B cell (primary cell): Measurements from ENCODE around the gene CRB1. TPM values are rescaled to one million over a fixed set of nuclear protein-coding genes. Genes with fewer than 3 reads are reported as not detected.

ENCODE experiments used
- ATAC-seq: fragments of 200-7000 bp; cut with Tn5 transposase; one replicate; pipeline ENCODE4 v1.10.0; 2021; ENCODE audit warnings: low read depth, mild to moderate bottlenecking, moderate number of reproducible peaks, moderate library complexity
- CTCF ChIA-PET: fragments of 350-600 bp; sonication (Branson Sonifier 250); formaldehyde crosslinking; loops from one replicate; lab custom pipeline; 2021; ENCODE audit warnings: antibody characterized with exemption, inconsistent platforms; lab: Charles Lee
- POLR2A ChIA-PET: fragments of 350-600 bp; sonication (Branson Sonifier 250); formaldehyde crosslinking; loops from one replicate; lab custom pipeline; 2021; ENCODE audit warnings: antibody characterized with exemption; lab: Charles Lee
- DNase-seq: peaks from one replicate; pipeline ENCODE4 v3.0.0; 2013
- H2AFZ ChIP-seq: 2 replicates; pipeline ENCODE4 v1.6.1; 2012; ENCODE audit warnings: mild to moderate bottlenecking, low read depth, low read length; ENCODE audit not compliant: insufficient read depth, poor library complexity, severe bottlenecking
- H3K27ac ChIP-seq, 2 donors: 1 replicate in 1 of 2; 2 replicates in 1 of 2; pipeline ENCODE4 v1.5.1; 2012 to 2013; ENCODE audit warnings: low read length in 2 of 2, mild to moderate bottlenecking in 2 of 2, moderate library complexity in 1 of 2
- H3K27me3 ChIP-seq, 4 experiments: fragments of 200-600 bp in 1 of 4; sonication (generic) in 1 of 4; replicated peaks in 1 of 4; 1 replicate in 2 of 4; 2 replicates in 2 of 4; pipeline versions ENCODE4 v1.6.1 to v1.7.0; 2013 to 2016; ENCODE audit warnings: low read length in 3 of 4, mild to moderate bottlenecking in 2 of 4, mixed read lengths in 1 of 4, moderate library complexity in 1 of 4; ENCODE audit not compliant: insufficient read depth in 4 of 4, control insufficient read depth in 3 of 4; ENCODE audit errors: control extremely low read depth in 1 of 4
- H3K36me3 ChIP-seq, 2 experiments: replicated peaks in 1 of 2; 1 replicate in 1 of 2; 2 replicates in 1 of 2; pipeline versions ENCODE4 v1.6.1 to v1.7.1; 2013; ENCODE audit warnings: low read length in 1 of 2; ENCODE audit not compliant: insufficient read depth in 2 of 2, control insufficient read depth in 1 of 2; ENCODE audit errors: control extremely low read depth in 1 of 2, extremely low read depth in 1 of 2
- H3K4me1 ChIP-seq, 2 donors: fragments of 200-600 bp in 1 of 2; sonication (generic) in 1 of 2; 1 replicate in 1 of 2; 2 replicates in 1 of 2; pipeline versions ENCODE4 v1.5.1 to v1.6.1; 2013 to 2017; ENCODE audit warnings: low read length in 2 of 2; ENCODE audit not compliant: control insufficient read depth in 2 of 2, insufficient read depth in 2 of 2
- H3K4me2 ChIP-seq: replicated peaks from 2 replicates; pipeline ENCODE3; 2012; ENCODE audit warnings: mild to moderate bottlenecking, low read depth, low read length; ENCODE audit not compliant: poor library complexity, severe bottlenecking
- H3K4me3 ChIP-seq, 5 experiments: fragments of 200-600 bp in 1 of 5; sonication (generic) in 1 of 5; 1 replicate in 3 of 5; 2 replicates in 2 of 5; pipeline versions ENCODE4 v1.5.1 to v1.7.0; 2011 to 2016; ENCODE audit warnings: low read length in 4 of 5, mild to moderate bottlenecking in 4 of 5, low read depth in 2 of 5, control low read depth in 1 of 5, moderate library complexity in 1 of 5; ENCODE audit not compliant: insufficient read depth in 1 of 5; ENCODE audit errors: control extremely low read depth in 1 of 5, extremely low read depth in 1 of 5
- H3K79me2 ChIP-seq: fragments of 200-600 bp; sonication (generic); one replicate; pipeline ENCODE4 v1.6.0; 2016; ENCODE audit warnings: low read length; ENCODE audit not compliant: control insufficient read depth, insufficient read depth
- H3K9ac ChIP-seq: fragments of 200-600 bp; sonication (generic); 2 replicates; pipeline ENCODE4 v1.6.1; 2017; ENCODE audit warnings: mild to moderate bottlenecking, low read length, moderate library complexity
- H3K9me3 ChIP-seq, 3 donors: one replicate each; pipeline versions ENCODE4 v1.6.1 to v1.7.1; 2013; ENCODE audit warnings: low read length in 2 of 3; ENCODE audit not compliant: control insufficient read depth in 2 of 3, insufficient read depth in 1 of 3; ENCODE audit errors: control extremely low read depth in 1 of 3
- H4K20me1 ChIP-seq: 2 replicates; pipeline ENCODE4 v1.6.0; 2012; ENCODE audit warnings: mild to moderate bottlenecking, low read length; ENCODE audit not compliant: insufficient read depth, control insufficient read depth, poor library complexity, severe bottlenecking
- H3K27ac Mint-ChIP-seq: one replicate; pipeline ENCODE4 v1.8.0; 2021; ENCODE audit warnings: mixed read lengths
- H3K27me3 Mint-ChIP-seq: one replicate; pipeline ENCODE4 v1.8.0; 2021; ENCODE audit warnings: mixed read lengths
- H3K4me1 Mint-ChIP-seq: one replicate; pipeline ENCODE4 v1.8.0; 2021; ENCODE audit warnings: mixed read lengths
- H3K4me3 Mint-ChIP-seq: one replicate; pipeline ENCODE4 v1.8.0; 2021; ENCODE audit warnings: mixed read lengths
- H3K9me3 Mint-ChIP-seq: one replicate; pipeline ENCODE4 v1.8.0; 2022; ENCODE audit warnings: mixed read lengths; ENCODE audit not compliant: insufficient read depth
- EZH2 ChIP-seq: IDR thresholded peaks from 2 replicates; pipeline ENCODE4 v1.6.1; 2012; ENCODE audit warnings: borderline replicate concordance, low read depth, mild to moderate bottlenecking, moderate library complexity, low read length; ENCODE audit not compliant: insufficient read depth, poor library complexity, severe bottlenecking
- WGBS: methylation state at CpG from one replicate; pipeline ENCODE4 v1.1.5; 2013; ENCODE audit warnings: missing lambda C conversion rate; ENCODE audit not compliant: insufficient coverage; 5-methylcytosine and 5-hydroxymethylcytosine counted together
- intact Hi-C: fragments of 100-400 bp; cut with micrococcal nuclease; formaldehyde crosslinking; loops from one replicate; pipeline ENCODE4 v1.10.0; 2022
- polyA plus RNA-seq: library from polyadenylated mRNA; depleted of rRNA; stranded (reverse); fragments of >200 nt; gene quantifications from 2 replicates; pipeline ENCODE4 v1.2.3, GENCODE V29; 2012
- total RNA-seq, 2 donors: library from RNA; stranded (reverse); fragments of 120-200 nt in 1 of 2; gene quantifications; 1 replicate in 1 of 2; 2 replicates in 1 of 2; pipeline versions ENCODE4 v1.2.3 to v1.2.4, GENCODE V29; 2013 to 2022
- TF ChIP-seq, protein P1 (sequence below): fragments of 200-600 bp; IDR thresholded peaks from one replicate; pipeline ENCODE4 v1.8.0; 2022; ENCODE audit warnings: antibody characterized with exemption, mild to moderate bottlenecking

Gene CRB1
- total and polyA plus RNA-seq, 2 donors (not counting 1 experiment from before 2014, with no cell fraction given), result 0.15 TPM; not detected in 1

DNA sequence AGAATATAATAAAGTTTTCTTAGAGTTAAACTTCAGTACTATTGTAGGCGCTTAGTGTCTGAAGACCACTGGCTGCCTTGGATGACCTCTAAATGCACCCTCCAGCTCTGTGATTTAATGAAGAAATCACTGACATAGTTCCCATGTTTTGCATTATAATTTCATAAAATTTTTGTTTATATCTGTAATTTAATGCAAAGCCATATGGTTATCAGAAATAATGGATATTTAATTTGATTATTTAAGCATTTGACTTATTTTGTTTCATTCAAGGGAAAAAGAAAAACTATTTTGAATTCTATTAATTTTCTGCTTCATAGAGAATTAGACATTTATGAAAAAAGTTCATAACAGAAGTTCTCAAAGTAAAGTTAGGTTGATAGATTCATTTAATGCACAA lies 18.6 kb downstream of the CRB1 start:
- intact Hi-C loops, result no loop called here
- DNase-seq, result no peak

DNA sequence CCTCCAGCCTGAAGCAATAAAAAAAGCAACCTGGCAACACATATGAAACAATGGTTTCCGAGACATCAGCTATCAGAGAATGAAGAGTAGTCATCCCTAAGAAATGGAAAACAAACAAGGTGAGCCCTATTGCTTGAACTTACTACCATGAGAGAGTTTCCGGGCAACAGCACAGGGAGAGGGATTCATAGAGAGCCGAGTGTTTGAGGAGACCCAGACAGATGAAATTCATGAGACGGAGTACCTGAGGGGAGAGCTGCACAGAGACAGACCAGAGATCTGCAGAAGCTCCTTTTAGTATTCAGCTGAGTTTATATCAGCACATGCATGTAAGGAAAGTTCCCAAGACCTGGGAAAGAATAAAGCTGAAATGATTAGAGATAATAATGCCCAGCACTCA lies 19.8 kb downstream of the CRB1 start:
- Histone ChIP-seq H3K27ac (no peak overlapping the region), H3K4me3 (no peak overlapping the region), H3K4me1 (peaks cover 6 to 7% of the 10 kb centered on the region in 2 donors), H3K9me3 (no peaks in the 10 kb centered on the region), H3K27me3 (no peaks in the 10 kb centered on the region), H3K36me3 (no peaks in the 10 kb centered on the region), H3K79me2 (no peaks in the 10 kb centered on the region), H4K20me1 (no peaks in the 10 kb centered on the region), H2AFZ (no peak overlapping the region), H3K4me2 (no peak overlapping the region), H3K9ac (no peak overlapping the region)
- Mint-ChIP-seq H3K9me3 (no peaks in the 10 kb centered on the region), H3K27me3 (peaks cover 7% of the 10 kb centered on the region), H3K4me1 (peaks cover 8% of the 10 kb centered on the region), H3K27ac (no peak overlapping the region), H3K4me3 (no peak overlapping the region)
- intact Hi-C loops, result no loop called here
- no peak for ATAC-seq
- WGBS, result 100% methylated on average over 3 of the region's 4 CpGs
- CTCF ChIA-PET, result no interaction called here
- POLR2A ChIA-PET, result no interaction called here
- DNase-seq, result no peak
- no peak for TF ChIP-seq EZH2
- TF ChIP-seq, protein P1, sequence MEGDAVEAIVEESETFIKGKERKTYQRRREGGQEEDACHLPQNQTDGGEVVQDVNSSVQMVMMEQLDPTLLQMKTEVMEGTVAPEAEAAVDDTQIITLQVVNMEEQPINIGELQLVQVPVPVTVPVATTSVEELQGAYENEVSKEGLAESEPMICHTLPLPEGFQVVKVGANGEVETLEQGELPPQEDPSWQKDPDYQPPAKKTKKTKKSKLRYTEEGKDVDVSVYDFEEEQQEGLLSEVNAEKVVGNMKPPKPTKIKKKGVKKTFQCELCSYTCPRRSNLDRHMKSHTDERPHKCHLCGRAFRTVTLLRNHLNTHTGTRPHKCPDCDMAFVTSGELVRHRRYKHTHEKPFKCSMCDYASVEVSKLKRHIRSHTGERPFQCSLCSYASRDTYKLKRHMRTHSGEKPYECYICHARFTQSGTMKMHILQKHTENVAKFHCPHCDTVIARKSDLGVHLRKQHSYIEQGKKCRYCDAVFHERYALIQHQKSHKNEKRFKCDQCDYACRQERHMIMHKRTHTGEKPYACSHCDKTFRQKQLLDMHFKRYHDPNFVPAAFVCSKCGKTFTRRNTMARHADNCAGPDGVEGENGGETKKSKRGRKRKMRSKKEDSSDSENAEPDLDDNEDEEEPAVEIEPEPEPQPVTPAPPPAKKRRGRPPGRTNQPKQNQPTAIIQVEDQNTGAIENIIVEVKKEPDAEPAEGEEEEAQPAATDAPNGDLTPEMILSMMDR, result no peak

More for the DNA sequence above, 18.6 kb downstream of the CRB1 start:
- H3K27ac Mint-ChIP-seq, result no peak overlapping the region
- POLR2A ChIA-PET, result no interaction called here
- H3K9me3 ChIP-seq, result no peaks in the 10 kb centered on the region
- no CpG with 5 or more reads among the region's 1 CpG for WGBS
- H4K20me1 ChIP-seq, result no peaks in the 10 kb centered on the region
- H3K9me3 Mint-ChIP-seq, result no peaks in the 10 kb centered on the region
- no peak overlapping the region for H3K4me2 ChIP-seq
- peaks cover 8% of the 10 kb centered on the region for H3K4me1 Mint-ChIP-seq
- H3K4me3 ChIP-seq, result no peak overlapping the region
- no peaks in the 10 kb centered on the region for H3K27me3 ChIP-seq
- ATAC-seq, result no peak
- CTCF ChIA-PET, result no interaction called here
- no peak overlapping the region for H3K9ac ChIP-seq
- no peaks in the 10 kb centered on the region for H3K36me3 ChIP-seq
- peaks cover 6 to 7% of the 10 kb centered on the region in 2 donors for H3K4me1 ChIP-seq
- H3K27ac ChIP-seq, result no peak overlapping the region
- H3K79me2 ChIP-seq, result no peaks in the 10 kb centered on the region
- H3K27me3 Mint-ChIP-seq, result peaks cover 7% of the 10 kb centered on the region
- no peak overlapping the region for H3K4me3 Mint-ChIP-seq
- H2AFZ ChIP-seq, result no peak overlapping the region
- TF ChIP-seq EZH2, result no peak
- TF ChIP-seq, protein P1, result no peak
